Stimulated activated CD4-positive, alpha-beta T cell treated with anti-CD3 and anti-CD28 coated beads, Interleukin-1b, Interleukin-23, amount 100 ng/mL, for 1 hour (primary cell): ENCODE data around the gene RPH3AL.
"Not testable (repeated sequence)": the region's sequence is repeated elsewhere in the genome, so short reads cannot be mapped to it uniquely, and the experiment has no call there.

ENCODE experiments used
- DNase-seq, 2 donors: peaks; one replicate each; pipeline ENCODE4 v3.0.0-alpha.2; 2020; ENCODE audit warnings: low read depth in 2 of 2

Gene RPH3AL

DNA sequence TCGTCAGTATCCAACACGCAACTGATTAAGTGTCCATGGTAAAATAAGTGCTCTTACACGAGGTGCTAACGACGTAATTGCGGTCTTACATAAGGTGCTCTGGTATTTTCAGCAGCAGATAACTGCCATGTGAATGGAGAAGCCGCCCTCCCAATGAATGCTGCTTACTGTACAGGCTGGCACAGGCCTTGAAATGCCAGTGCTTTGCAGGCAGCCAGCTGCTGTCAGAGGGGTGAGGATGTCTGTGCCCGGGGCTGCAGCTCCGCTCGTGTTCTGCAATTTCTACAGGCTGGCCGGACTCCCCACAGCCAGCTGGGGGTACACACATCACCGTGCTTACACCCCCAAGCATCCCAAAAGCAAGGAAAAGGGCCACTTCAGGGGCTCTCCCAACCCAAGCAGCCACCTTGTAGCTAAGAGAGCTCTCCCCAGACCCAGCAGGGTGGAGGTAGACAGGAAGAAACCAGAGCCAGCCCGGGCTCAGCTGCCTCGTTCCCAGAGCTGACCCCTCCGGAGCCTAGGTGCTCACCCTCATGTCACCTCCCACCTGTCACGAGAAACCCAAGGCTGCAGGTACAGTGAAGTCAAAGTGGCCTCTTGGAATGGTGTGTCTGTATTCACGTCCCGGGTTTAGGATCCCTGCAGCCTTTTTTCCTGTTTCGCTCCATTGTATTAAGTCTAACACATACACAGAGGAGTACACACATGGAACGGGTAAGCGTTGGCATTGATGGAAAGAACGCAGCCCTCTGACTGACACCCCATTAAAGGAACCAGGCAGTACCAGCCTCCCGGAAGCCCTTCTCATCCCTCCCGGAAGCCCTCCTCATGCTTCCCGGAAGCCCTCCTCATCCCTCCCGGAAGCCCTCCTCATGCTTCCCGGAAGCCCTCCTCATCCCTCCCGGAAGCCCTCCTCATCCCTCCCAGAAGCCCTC, 27.2 kb upstream of the RPH3AL start:
- no peak for DNase-seq

DNA sequence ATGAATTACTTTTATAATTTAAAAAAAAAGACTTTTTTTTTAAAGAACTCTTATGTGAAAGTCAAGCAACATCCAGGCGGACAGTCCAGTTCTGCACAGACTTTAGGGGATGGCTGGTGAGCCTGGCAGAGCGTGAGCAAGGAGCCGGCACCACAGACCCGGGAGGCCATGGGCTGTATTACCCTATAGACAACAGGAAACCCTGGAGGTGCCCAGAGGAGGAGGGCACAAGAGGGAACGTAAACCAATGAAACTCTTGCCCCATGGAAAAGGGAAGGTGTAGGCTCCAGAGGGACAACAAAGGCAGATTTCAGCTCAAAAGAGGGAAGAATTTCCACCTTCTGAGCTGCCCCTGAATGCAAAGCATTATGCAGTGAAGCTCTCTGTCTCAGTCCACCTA, 25.5 kb upstream of the RPH3AL start:
- no peak for DNase-seq

DNA sequence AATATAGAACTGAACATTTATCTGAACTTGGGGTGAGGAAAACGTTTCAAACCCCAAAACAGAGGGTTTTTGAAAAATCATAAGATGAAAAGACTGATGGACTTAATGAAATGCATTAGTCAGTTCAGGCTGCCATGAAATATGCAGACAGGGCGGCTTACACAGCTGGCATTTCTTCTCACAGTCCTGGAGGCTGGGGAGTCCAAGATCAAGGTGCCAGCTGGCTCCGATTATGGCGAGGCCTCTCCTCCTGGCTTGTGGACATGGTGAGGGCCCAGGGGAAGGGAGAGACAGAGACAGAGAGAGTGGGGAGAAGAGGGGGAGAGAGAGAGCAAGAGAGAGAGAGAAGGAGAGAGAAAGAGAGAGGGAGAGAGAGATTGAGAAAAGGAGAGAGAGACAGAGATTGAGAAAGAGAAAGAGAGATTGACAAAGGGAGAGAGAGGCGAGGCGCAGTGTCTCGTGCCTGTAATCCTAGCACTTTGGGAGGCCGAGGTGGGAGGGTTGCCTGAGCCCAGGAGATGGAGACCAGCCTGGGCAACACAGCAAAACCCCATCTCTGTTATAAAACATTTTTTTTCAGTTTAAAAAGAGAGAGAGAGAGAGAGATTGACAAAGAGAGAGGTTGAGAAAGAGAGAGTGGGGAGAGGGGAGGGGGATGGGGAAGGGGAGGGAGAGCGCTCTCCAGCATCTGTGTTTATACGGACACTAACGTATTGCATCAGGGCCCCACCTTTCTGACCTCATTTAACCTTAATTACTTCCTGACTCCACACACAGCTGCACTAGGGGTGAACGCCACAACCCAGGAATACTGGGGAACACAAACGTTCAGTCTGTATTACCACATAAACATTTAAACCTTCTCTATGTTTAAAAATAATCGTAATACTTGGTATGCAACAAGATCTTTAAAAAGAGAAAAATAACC, 24.6 kb upstream of the RPH3AL start:
- DNase-seq, result no peak

DNA sequence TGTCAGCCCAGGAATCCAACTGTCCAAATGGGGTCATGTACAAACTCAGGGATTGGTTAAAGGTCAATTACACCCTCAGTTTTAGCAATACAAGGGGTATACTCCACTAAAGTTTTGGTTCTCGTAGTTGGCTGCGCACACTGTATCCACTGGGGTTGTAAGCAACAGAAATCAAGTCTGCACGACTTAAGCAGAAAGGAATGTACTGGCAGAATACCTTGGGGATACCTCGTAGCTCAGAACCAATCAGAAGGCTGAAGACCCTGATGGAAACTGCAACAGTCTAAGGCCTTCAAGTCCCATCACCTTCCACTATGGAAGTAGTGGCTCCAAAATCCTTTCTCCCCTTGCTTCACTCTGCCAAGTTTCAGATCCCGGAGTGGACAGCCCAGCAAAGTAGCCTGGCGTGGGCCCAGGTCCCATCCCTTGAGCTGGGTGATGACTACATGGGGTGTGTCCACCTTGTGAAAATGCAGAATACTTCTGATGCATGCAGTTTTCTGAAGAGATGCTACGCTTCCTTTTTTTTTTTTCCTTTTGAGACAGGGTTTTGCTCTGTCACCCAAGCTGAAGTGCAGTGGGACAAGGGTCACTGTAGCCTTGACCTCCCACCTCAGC, 21.1 kb upstream of the RPH3AL start:
- no peak for DNase-seq

DNA sequence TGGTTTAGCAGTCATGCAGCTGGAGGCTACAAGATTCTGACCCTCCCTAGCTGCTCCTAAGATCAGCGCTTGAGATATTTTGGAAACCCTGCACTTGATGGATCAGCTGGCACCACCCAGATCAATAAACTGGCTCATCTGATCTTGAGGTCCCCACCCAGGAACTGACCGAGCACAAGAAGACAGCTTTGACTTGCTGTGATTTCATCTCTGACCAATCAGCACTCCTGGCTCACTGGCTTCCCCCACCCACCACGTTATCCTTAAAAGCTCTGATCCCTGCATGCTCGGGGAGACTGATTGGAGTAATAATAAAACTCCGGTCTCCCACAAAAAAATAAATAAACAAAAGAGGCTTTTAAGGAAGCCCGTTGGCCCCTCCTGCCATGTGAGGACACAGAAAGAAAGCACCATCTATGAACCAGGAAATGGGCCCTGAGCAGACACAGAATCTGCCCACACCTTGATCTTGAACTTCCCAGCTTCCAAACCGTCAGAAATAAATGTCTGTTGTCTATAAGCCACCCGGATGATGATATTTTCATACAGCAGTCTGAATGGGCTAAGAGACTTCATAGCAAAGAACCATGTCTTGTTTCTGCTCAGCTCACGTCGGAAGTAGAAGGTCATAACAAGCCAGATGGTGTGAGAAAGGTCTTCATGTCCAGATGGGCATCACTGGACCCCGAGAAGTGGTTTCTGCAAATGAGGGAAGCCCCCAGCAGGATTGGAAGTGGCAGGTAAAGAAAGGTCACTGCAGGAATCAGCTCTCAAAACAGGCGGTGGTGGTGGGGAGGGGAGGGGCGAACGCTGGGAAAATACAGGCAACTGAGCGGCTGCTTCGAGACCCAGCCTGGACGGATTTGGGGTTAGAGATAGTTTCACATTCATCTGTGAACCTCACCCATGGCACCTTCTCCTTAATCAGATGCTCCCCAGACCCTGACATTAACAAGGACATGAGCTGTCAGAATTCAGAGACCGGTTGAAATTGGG, 19.8 kb upstream of the RPH3AL start:
- DNase-seq, result no peak

DNA sequence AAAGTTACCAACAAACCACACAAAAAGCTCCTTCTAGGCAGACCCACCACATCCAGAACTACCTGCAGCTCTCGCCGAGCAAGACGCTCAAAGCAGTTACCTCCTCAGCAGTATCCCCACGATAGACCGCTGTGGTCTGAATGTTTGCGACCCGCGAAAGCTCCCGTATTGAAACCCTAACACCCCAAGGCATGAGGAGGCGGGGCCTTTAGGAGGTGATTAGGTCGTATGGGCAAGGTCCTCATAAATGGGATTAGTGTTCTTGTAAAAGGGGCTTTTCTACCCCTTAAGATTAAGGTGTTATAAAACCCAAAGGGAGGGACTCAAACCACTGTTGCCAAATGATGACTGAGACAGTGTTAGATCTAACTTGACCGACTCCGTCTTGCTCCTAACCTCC, 19.0 kb upstream of the RPH3AL start:
- DNase-seq, result no peak

DNA sequence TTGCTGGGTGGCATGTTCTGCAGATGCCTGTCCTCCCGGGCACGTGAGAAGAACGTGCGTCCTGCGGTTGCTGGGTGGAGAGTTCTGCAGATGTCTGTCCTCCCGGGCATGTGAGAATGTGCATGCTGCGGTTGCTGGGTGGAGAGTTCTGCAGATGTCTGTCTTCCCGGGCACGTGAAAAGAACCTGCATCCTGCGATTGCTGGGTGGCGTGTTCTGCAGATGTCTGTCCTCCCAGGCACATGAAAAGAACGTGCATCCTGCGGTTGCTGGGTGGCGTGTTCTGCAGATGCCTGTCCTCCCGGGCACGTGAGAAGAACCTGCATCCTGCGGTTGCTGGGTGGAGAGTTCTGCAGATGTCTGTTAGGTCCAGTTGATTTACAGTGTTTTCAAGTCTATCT, 15.0 kb upstream of the RPH3AL start:
- DNase-seq, result not testable (repeated sequence)

DNA sequence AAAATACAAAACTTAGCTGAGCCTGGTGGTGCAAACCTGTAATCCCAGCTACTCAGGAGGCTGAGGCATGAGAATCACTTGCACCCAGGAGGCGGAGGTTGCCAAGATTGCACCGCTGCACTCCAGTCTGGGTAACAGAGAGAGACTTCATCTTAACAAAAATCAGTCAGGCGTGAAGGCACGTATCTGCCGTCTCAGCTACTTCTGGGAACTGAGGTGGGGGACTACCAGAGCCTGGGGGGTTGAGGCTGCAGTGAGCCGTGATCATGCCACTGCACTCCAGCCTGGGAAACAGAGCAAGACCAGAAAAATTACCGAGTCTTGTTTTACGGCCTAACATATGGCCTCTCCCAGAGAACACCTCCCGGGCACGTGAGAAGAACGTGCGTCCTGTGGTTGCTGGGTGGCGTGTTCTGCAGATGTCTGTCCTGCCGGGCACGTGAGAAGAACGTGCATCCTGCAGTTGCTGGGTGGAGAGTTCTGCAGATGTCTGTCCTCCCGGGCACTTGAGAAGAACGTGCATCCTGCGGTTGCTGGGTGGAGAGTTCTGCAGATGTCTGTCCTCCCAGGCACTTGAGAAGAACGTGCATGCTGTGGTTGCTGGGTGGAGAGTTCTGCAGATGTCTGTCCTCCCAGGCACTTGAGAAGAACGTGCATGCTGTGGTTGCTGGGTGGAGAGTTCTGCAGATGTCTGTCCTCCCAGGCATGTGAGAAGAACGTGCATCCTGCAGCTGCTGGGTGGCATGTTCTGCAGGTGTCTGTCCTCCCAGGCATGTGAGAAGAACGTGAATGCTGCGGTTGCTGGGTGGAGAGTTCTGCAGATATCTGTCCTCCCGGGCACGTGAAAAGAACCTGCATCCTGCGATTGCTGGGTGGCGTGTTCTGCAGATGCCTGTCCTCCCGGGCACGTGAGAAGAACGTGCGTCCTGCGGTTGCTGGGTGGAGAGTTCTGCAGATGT, 14.3 kb upstream of the RPH3AL start:
- DNase-seq, result not testable (repeated sequence)

DNA sequence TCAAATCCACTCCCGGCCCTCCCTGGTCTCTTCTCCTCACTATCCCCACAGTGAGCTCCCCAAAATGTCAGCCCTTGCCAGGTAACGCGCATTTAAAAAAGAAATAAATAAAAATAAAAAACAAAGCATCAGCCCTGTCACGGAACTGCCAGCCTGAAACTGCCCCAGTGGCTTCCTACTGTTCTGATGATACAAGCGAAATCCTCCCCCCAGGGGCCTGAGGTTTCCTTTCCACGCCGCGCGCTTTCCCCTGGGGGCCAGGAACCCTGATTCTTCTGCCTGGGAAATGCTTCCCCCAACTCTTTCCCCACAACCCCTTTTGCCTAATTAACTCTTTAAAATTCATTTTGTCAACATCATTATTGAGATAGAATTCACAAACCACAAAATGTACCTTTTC, 12.2 kb upstream of the RPH3AL start:
- no peak for DNase-seq

DNA sequence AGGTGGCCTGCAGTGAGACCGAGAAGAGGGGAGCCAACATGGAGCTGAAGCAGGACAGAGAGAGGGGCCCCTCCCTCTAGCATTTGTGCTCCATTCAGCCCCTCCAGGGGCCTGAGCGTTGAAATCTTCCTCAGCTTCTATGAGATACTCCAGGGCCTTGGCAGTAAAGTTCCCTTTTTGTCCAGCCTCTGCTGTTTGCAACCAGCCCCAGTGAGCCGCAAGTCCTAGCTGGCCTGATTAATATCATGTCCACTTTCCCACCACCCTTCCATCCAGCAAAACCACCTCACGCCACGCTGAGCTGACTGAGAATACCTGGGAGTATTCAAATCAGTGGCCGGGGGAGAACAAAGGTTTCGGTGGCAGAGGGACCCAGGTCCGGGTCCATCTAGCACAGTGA, 11.7 kb upstream of the RPH3AL start:
- no peak for DNase-seq

DNA sequence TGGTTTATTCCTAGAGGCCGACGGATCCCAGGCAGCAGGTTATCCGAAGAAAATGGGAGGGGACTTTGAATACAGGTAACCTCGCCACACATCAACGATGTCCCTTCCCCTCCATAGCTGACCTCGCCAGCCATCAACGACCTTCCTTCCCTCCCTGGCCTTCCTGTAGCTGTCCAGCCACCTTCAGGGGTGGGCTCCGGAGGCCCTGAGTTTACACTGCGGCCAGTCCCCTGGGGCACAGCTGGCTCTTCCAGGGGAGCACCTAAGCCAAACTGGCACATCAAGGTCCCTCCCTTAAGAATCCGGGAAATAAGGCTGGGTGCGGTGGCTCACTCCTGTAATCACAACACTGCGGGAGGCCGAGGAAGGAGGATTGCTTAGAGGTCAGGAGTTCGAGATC, 10.1 kb upstream of the RPH3AL start:
- DNase-seq, result no peak

DNA sequence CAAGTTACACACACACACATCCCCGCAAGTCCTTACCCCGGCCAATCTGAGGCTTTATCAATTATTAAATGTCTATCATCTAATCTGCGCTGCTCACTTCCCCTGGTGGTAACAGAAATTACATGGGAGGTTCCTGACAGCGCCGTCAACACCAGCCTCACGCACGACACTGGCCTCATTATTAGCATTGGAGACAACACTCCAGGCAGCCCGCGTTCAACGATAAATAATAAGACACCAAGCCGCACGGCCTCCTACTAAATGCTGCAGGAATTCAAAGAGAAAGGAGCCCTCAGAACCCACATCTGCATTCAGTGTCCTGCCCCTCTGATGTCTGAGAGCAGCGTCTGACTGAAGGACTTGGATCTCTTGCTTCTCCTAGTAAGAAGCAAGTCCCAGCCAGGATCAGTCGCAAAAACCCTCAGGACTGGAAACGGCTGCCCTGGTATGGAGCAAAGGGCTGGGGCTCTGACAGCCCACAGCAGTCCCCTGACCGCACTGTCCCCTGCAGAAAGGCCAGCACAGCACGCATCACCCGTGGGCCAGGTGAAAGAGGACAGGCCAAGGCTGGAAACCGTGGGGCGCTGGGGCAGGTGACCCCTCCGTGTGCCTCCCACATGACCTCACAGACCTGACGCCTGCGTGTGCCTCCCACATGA, 7.6 kb upstream of the RPH3AL start:
- DNase-seq, result no peak

DNA sequence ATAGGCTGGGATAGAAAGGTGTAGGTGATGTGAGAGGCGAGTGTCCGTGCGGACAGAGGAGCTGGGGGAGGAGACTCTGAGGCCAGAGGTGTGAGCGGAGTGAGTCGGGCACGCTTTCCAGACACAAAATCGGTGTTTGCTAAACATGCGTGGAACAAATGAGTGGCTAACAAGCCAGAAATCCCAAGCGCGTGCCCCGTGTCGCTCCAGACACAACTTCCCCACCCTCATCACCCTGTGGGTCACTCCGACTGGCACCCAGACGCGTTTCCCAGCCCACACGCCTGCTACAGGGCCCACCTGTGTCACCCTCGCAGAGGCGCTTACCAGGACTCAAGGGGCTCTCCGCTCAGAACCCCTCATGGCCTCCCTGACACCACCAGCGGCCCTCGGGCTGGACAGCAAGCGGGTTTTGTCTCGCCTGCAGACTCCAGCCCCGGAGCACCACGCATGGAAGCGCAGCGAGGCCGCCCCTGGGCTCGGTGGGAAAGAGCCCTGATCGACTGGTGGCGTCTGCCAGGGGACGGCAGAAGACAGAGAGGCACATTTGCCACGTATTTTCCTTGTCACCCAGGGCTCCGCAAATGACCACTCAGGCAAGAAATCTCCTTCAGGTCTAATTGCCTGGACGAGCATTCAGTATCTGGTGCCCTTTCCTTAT, 6.0 kb upstream of the RPH3AL start:
- no peak for DNase-seq

DNA sequence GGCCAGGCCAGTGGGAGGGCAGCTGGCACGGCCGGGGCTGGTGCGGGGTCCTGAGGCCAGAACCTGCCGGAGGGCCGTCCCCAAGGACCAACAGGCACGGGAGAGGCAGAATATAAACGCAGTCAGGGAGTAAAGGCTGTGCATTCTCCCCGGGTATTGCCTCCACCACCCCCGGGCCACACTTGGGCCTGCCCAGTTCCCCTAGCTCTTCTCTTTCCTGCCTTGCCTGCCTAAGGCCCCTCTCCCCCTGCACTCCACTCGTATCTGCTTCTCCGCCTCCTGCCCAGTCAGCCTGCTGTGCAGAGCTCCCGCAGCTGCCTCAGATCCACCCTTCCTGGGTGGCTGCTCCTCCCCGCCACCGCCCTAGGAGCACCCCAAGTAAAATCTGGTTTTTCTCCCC, 5.0 kb upstream of the RPH3AL start:
- no peak for DNase-seq

DNA sequence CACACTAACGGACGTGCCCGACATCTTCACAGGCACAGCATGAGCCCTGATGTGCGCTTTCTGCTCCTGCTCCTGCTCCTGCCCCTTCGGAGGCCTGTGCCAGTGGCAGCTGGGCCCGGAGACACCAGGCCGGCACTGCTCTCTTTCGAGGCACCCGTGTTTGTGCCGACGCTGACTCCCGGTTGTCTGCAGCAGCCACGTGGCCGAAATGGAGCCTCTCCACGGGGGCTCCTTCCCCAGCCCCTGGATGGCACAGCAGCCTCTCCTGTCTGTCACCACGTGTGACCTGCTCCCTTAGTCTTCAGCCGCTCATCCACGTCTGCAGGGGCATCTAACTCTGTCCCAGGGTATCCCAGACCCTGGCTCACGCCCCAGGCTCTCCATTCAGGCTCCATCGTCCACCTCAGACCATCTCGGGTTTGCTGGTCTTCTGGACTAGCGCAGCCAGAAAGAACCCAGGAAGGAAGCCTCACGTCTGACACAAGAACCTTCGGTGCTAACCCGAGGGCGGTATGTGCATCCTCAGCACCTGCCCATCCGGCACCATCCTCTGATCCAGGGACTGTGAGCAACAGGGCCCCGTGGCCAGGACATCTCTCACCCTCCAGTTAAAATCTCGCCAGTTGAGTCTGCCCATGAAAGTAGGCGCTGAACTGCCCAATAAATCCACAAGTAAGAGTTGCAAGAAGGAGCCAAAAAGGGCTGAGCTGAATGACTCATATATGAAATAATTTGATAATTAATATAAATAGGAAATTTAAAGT, 4.2 kb upstream of the RPH3AL start:
- no peak for DNase-seq

DNA sequence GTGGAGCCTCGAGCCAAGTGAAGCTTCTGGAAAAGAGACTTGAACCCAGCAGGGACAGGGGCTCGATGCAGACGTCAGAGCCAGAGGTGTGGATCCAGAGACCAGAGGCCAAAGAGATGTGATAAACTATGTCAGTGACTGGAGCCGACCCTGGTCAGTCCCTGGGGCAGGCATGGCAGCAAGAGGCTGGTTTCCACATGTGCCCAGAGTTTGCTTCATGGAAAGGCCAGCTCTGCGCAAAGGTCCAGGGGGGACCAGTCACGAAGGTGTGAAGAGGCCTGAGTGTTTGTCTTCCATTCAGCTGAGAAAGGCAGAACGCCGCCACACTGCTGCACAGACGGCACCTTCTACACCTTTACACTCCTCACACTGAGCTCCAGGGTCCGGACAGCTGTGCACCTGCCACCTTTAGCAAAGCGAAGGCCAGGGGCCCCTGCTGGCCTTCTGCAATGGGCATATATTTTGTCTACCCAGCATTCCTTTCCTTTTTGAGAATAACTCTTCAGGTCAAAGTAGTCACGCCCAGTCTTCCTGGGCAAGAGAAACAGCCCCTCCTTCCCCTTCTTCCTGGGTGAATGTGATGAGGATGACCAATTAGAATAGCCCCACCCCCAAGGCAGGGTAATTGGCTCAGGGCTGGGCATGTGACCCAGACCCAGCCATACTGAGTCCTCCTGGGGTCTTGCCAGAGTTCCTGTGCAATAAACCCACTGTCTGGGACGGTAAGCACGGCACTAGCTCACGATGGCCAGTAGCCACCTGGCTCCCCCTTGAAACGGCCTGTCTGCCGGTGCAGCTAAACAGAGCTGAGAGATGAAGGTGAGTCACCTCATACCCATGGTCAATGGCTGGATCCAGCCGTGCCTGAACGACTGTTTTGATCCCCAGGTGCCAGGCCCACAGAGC, 2.3 kb upstream of the RPH3AL start:
- no peak for DNase-seq

DNA sequence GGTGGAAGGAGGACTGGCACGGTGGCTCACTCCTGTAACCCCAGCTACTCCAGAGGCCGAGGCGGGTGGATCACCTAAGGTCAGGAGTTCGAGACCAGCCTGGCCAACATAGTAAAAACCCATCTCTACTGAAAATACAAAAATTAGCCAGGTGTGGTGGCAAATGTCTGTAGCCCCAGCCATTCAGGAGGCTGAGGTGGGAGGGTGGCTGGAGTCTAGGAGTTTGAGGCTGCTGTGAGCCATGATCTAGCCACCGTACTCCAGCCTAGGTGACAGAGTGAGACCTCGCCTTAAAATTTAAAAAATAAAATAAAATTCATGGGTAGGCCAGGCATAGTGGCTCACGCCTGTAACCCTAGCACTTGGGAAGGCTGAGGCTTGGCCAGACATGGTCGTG, 1.2 kb upstream of the RPH3AL start:
- DNase-seq, result no peak
